ENCODE results near the gene CBR1. TPM values are rescaled to one million over a fixed set of nuclear protein-coding genes. Genes with fewer than 3 reads are reported as not detected.

CBR1 gene
- total and polyA plus RNA-seq, 2 of the 13 experiments (the other 11 are each of a cell fraction or from before 2014, with no cell fraction given) = 33.7 to 38.7 TPM

- TF ChIP-seq ZNF687 (CRISPR knock-in tag; IDR thresholded peaks at IDR 0.05) (peak; percentile 54; the same call in 1 of the 2 replicates), ZNF574 (CRISPR knock-in tag; IDR thresholded peaks at IDR 0.05) (no peak), ZNF34 (CRISPR knock-in tag; IDR thresholded peaks at IDR 0.05; ENCODE audit: borderline replicate concordance) (no peak), MAFG (CRISPR knock-in tag; IDR thresholded peaks at IDR 0.05) (no peak), ZMYM4 (CRISPR knock-in tag; IDR thresholded peaks at IDR 0.05) (no peak), ZNF549 (CRISPR knock-in tag; IDR thresholded peaks at IDR 0.05) (no peak), CCAR2 (optimal IDR thresholded peaks at IDR 0.05; ENCODE audit: low read depth, low read length) (no peak), ZHX1 (CRISPR knock-in tag; IDR thresholded peaks at IDR 0.05; ENCODE audit: low read depth) (0 out of 2 replicates have a peak, but pooled peaks have one; percentile 35), ZNF598 (CRISPR knock-in tag; IDR thresholded peaks at IDR 0.05; ENCODE audit: borderline replicate concordance) (no peak), GZF1 (CRISPR knock-in tag; IDR thresholded peaks at IDR 0.05) (no peak), TOE1 (CRISPR knock-in tag; IDR thresholded peaks at IDR 0.05) (no peak), ATRX (CRISPR knock-in tag; IDR thresholded peaks at IDR 0.05; ENCODE audit: borderline replicate concordance) (no peak), NR2F1 (CRISPR knock-in tag; IDR thresholded peaks at IDR 0.05) (no peak), ZNF333 (CRISPR knock-in tag; IDR thresholded peaks at IDR 0.05; ENCODE audit: borderline replicate concordance) (no peak), EEA1 (CRISPR knock-in tag; IDR thresholded peaks at IDR 0.05; ENCODE audit: borderline replicate concordance) (no peak), FOXP4 (CRISPR knock-in tag; IDR thresholded peaks at IDR 0.05) (peak; percentile 88)
Observed at GRCh38 chr21:36113647-36114428, 44.0 kb downstream of the CBR1 start (continued).
